Activated B cell treated with CpG ODN at 0.5 μM for 24 hours (primary cell): ENCODE results near the gene MAD1L1. TPM values are rescaled to one million over a fixed set of nuclear protein-coding genes. Genes with fewer than 3 reads are reported as not detected.

Experiments
- ATAC-seq: fragments of 200-7000 bp; cut with Tn5 transposase; one replicate; pipeline ENCODE4 v1.10.0; 2021; ENCODE audit warnings: low read depth, mild to moderate bottlenecking, moderate library complexity
- CTCF ChIA-PET: fragments of 350-600 bp; sonication (Branson Sonifier 250); formaldehyde crosslinking; loops from one replicate; lab custom pipeline; 2021; ENCODE audit warnings: antibody characterized with exemption; lab: Charles Lee
- POLR2A ChIA-PET: fragments of 350-600 bp; sonication (Branson Sonifier 250); formaldehyde crosslinking; loops from one replicate; lab custom pipeline; 2021; ENCODE audit warnings: antibody characterized with exemption; lab: Charles Lee
- DNase-seq: peaks from one replicate; pipeline ENCODE4 v3.0.0; 2022
- H3K27ac Mint-ChIP-seq: one replicate; pipeline ENCODE4 v1.8.0; 2020; ENCODE audit warnings: mixed read lengths
- H3K27me3 Mint-ChIP-seq: one replicate; pipeline ENCODE4 v1.8.0; 2021; ENCODE audit warnings: mixed read lengths
- H3K36me3 Mint-ChIP-seq: one replicate; pipeline ENCODE4 v1.8.0; 2021; ENCODE audit warnings: low read depth, mixed read lengths
- H3K4me1 Mint-ChIP-seq: one replicate; pipeline ENCODE4 v1.8.0; 2021; ENCODE audit warnings: mixed read lengths
- H3K4me3 Mint-ChIP-seq: one replicate; pipeline ENCODE4 v1.8.0; 2020; ENCODE audit warnings: mild to moderate bottlenecking, mixed read lengths
- H3K9me3 Mint-ChIP-seq: one replicate; pipeline ENCODE4 v1.8.0; 2020; ENCODE audit warnings: mixed read lengths
- intact Hi-C: fragments of 100-400 bp; cut with micrococcal nuclease; formaldehyde crosslinking; loops from one replicate; pipeline ENCODE4 v1.15.1; 2024
- total RNA-seq: library from RNA; stranded (reverse); gene quantifications from 2 replicates; pipeline ENCODE4 v1.2.3, GENCODE V29; 2022
- TF ChIP-seq, protein P1 (sequence below): fragments of 200-600 bp; IDR thresholded peaks from one replicate; pipeline ENCODE4 v1.8.0; 2022; ENCODE audit warnings: antibody characterized with exemption, mild to moderate bottlenecking

MAD1L1 gene
- total RNA-seq, 1 donor from 2014 or later, result 54.6 TPM

- H3K9me3 Mint-ChIP-seq, result peaks cover 17% of the 10 kb centered on the region
- H3K36me3 Mint-ChIP-seq, result peaks cover 13% of the 10 kb centered on the region
- intact Hi-C loops, result no loop called here
- H3K27me3 Mint-ChIP-seq, result no peaks in the 10 kb centered on the region
- no peak overlapping the region for H3K4me3 Mint-ChIP-seq
- TF ChIP-seq, protein P1, sequence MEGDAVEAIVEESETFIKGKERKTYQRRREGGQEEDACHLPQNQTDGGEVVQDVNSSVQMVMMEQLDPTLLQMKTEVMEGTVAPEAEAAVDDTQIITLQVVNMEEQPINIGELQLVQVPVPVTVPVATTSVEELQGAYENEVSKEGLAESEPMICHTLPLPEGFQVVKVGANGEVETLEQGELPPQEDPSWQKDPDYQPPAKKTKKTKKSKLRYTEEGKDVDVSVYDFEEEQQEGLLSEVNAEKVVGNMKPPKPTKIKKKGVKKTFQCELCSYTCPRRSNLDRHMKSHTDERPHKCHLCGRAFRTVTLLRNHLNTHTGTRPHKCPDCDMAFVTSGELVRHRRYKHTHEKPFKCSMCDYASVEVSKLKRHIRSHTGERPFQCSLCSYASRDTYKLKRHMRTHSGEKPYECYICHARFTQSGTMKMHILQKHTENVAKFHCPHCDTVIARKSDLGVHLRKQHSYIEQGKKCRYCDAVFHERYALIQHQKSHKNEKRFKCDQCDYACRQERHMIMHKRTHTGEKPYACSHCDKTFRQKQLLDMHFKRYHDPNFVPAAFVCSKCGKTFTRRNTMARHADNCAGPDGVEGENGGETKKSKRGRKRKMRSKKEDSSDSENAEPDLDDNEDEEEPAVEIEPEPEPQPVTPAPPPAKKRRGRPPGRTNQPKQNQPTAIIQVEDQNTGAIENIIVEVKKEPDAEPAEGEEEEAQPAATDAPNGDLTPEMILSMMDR, result no peak
- ChIA-PET POLR2A (no interaction called here), CTCF (no interaction called here)
- DNase-seq (no peak), ATAC-seq (no peak)
- peaks cover 48% of the 10 kb centered on the region for H3K4me1 Mint-ChIP-seq
- no peak overlapping the region for H3K27ac Mint-ChIP-seq
These were observed 210.0 kb downstream of the MAD1L1 start for GRCh38 chr7:2022737-2023250.

- no peak for DNase-seq
- H3K27ac Mint-ChIP-seq, result no peak overlapping the region
- TF ChIP-seq, protein P1, result no peak
- POLR2A ChIA-PET, result no interaction called here
- ATAC-seq, result no peak
- peaks cover 54% of the 10 kb centered on the region for H3K4me1 Mint-ChIP-seq
- peaks cover 6% of the 10 kb centered on the region for H3K36me3 Mint-ChIP-seq
- no peak overlapping the region for H3K4me3 Mint-ChIP-seq
- intact Hi-C loops, result no loop called here
- H3K27me3 Mint-ChIP-seq, result no peaks in the 10 kb centered on the region
- peaks cover 17% of the 10 kb centered on the region for H3K9me3 Mint-ChIP-seq
- CTCF ChIA-PET, result no interaction called here
These were observed 210.7 kb downstream of the MAD1L1 start for GRCh38 chr7:2022021-2022409.

- Mint-ChIP-seq H3K27me3 (no peaks in the 10 kb centered on the region), H3K36me3 (peaks cover 4% of the 10 kb centered on the region), H3K4me1 (peaks cover 54% of the 10 kb centered on the region), H3K9me3 (peaks cover 4% of the 10 kb centered on the region), H3K4me3 (peak overlapping the region; percentile 77), H3K27ac (peak overlapping the region; percentile 90)
- TF ChIP-seq, protein P1, result no peak
- ChIA-PET POLR2A (interaction anchor here (0.7 to 1.7 kb wide), 5 partner anchors 11 to 1019 kb away, joined by 3 to 11 read pairs (median 5); no protein-coding TSS in a partner anchor), CTCF (no interaction called here)
- intact Hi-C loops, result loop anchor here (1.0 to 5.0 kb wide), 6 partner anchors 18 to 355 kb away; no protein-coding TSS in a partner anchor
- DNase-seq, result peak; percentile 71
- peak; percentile 86 for ATAC-seq
These were observed 212.8 kb downstream of the MAD1L1 start for GRCh38 chr7:2019711-2020511.

DNA sequence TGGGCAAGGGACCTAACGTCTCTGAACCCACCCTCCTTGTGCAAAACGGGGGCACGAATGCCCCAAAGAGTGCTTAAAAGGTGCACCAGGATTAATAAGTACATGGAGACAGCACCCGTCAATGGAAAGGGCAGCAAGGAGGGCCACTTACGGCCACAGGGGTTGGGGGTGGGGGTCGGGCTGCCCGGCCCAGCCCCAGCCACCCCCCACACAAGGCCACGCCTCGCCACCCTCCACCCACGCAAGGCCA lies 213.4 kb downstream of the MAD1L1 start:
- POLR2A ChIA-PET, result interaction anchor here (1.4 to 1.7 kb wide), 3 partner anchors 11 to 80 kb away, joined by 5 to 11 read pairs (median 11); no protein-coding TSS in a partner anchor
- intact Hi-C loops, result loop anchor here (1.0 to 5.0 kb wide), 6 partner anchors 19 to 355 kb away; no protein-coding TSS in a partner anchor
- TF ChIP-seq, protein P1, result no peak

More for the DNA sequence above, 213.4 kb downstream of the MAD1L1 start:
- no peak for ATAC-seq
- Mint-ChIP-seq H3K27ac (peak overlapping the region; percentile 90), H3K4me1 (peaks cover 49% of the 10 kb centered on the region), H3K4me3 (peak overlapping the region; percentile 69), H3K9me3 (peaks cover 2% of the 10 kb centered on the region), H3K36me3 (peaks cover 4% of the 10 kb centered on the region), H3K27me3 (no peaks in the 10 kb centered on the region)
- CTCF ChIA-PET, result no interaction called here
- no peak for DNase-seq
